Stimulated activated CD4-positive, alpha-beta T cell treated with anti-CD3 and anti-CD28 coated beads, Interleukin-1b, Interleukin-23, amount 100 ng/mL, for 1 hour (primary cell): ENCODE results near the gene CD82.
"Not testable (repeated sequence)": the region's sequence is repeated elsewhere in the genome, so short reads cannot be mapped to it uniquely, and the experiment has no call there.

Experiments used
- DNase-seq, 2 donors: peaks; one replicate each; pipeline ENCODE4 v3.0.0-alpha.2; 2020; ENCODE audit warnings: low read depth in 2 of 2

The CD82 gene

DNA sequence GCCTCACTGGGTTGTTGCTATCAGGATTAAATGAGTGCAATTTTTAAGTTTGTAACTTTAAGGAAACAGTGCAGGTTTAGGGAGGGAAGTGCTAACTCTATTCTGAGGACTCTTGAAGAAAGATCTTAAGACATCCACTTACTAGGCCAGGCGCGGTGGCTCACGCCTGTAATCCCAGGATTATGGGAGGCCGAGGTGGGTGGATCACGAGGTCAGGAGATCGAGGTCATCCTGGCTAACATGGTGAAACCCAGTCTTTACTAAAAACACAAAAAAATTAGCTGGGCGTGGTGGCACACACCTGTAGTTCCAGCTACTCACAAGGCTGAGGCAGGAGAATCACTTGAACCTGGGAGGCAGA lies 5.5 kb upstream of the CD82 start:
- DNase-seq: not testable (repeated sequence)

- DNase-seq: no peak
These were observed 4.1 kb upstream of the CD82 start for GRCh38 chr11:44561275-44561805.

- DNase-seq: no peak
These were observed 3.3 kb upstream of the CD82 start for GRCh38 chr11:44561964-44562734.

GRCh38 chr11:44562845-44563460 lies 2.5 kb upstream of the CD82 start:
- DNase-seq: no peak

- no peak for DNase-seq
These were observed 1.8 kb upstream of the CD82 start for GRCh38 chr11:44563711-44564110.

GRCh38 chr11:44564166-44564565 lies 1.3 kb upstream of the CD82 start:
- DNase-seq: no peak

- no peak for DNase-seq
These were observed 723 bp upstream of the CD82 start for GRCh38 chr11:44564670-44565210.

- no peak for DNase-seq
These were observed 788 bp downstream of the CD82 start for GRCh38 chr11:44565953-44566949.

DNA sequence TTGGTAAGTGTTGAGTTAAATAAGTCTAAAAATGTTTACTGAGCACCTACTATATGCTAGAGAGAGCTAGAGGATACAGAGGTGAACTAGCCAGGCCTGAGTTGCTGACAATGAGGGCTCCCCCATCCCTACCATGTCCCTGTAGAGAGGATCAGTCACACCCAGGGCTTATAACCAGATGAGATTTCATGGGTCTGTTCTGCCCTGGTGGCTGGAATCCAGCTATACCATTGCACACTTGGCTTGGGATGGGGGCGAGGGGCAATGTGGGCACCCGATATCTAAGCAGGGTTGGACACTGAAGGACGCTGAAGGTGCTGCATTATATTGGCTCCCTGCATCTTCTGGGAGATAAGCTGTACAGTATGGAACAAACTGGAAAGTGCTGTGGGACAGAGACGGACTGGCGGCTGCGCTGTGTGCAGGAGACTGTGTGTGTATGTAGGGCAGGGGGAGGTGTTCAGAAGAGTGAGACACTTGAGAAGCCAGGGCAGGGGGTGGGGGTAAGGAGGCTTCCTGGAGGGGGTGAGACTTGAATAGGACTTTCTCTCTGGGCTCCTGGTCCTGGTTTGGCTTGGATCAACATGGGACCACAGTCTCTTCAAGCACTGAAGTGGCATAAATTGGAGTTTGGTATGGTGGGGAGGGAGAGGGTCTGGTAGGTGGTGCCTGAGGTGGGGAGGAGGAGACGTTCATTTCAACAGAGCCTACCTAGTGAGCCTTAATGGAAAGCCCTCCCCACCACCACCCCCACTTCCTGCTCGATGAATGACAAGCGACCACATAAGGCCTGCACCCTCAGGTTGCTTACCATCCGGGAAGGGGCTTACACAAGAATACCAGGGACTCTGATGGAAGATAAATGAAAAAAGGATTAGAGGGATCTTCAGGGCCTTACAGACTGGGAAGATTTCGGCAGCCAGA lies 1.8 kb downstream of the CD82 start:
- DNase-seq: no peak

DNA sequence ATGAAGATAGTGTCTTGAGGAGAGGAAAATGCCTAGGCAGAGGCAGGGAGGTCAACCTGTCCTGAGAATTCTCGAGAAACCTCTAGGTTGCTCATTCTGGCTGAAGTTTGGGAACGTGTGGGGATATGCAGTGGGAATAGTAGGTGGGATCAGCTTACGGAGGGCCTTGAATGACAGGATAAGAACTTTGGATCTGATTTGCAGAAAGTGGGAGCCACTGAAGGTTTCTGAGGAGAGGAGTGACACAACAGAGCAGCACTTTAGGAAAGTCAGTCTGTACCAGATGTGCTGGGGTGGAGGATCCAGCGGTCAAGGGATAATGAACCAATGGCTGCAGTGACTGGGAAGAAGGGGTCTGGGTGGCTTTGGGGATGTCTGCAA lies 2.4 kb downstream of the CD82 start:
- DNase-seq: no peak

DNA sequence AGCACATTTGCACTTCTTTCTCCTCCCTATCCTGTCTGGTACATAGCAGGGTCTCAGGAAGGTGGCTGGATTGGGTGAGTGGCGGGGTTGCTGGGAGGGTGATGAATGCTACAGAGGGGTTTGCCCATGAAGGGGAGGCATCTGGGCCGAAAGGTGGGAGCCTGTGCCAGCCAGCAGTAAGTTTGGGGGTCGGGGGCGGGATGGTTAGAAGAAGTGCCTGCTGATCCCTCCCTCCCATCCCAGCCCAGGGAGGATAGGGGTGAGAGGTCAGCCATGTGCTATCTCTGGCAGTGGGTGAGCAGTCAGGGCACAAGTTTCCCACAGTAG lies 2.8 kb downstream of the CD82 start:
- DNase-seq: no peak

GRCh38 chr11:44568658-44569473 lies 3.4 kb downstream of the CD82 start:
- peak; percentile 68 to 81 for DNase-seq

GRCh38 chr11:44570411-44571155 lies 5.1 kb downstream of the CD82 start:
- DNase-seq: no peak

DNA sequence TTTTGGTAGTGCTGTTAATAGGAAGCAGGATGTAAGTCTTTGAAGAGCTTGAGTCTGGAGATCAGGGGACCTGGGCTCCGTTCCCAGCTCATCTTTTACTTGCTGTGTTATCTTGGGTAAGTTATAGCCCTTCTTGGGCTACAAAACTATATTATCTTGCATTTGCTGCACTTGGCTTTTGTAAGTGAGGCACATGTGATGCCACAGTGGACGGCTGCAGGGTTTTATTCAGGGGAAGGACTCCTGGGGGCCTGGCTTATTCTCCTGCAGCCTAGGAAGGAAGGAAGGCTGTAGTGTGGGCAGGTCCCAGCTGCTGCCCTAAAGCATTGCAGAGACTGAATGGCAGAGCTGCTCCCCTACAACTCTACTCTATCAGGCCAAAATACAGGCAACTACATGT lies 6.4 kb downstream of the CD82 start:
- DNase-seq: no peak

- no peak for DNase-seq
These were observed 7.0 kb downstream of the CD82 start for GRCh38 chr11:44572436-44572835.

DNA sequence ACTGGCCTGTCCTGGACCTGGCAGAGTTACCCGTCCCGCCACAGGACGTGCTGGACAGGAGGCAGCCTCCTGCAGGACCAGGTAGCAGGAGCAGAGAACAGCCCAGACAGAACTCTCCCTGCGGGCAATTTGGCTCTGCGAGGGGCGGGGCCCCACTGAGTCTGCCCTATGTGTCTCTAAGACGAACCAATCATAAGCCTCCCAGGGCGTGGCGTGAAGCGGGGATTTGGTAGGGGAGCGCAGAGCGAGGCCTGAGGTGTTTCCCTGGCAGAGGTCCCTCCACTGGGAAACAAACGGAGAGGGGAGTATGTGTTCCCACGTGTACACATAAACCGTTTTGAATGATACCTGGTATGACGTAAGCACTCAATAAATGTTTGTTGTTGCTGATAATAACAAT lies 7.4 kb downstream of the CD82 start:
- no peak for DNase-seq

DNA sequence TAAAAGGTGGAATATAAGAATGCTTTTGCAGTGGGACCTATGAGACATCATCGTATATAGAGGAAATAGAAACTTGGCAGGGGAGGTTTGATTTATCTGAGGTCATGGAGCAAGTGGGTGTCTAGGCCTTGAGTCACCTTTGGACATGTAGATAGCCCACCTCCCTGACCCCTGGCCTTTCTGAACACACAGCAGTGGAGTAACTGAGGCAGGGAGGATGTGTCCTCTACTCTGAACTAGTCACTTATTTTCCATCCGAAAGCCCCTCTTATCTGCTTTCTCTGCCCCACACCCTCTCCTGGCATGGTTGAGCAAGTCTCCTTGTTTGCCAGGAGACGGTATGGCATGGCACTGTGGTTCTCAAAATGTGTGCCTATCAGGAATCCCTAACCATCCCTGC lies 7.9 kb downstream of the CD82 start:
- no peak for DNase-seq

DNA sequence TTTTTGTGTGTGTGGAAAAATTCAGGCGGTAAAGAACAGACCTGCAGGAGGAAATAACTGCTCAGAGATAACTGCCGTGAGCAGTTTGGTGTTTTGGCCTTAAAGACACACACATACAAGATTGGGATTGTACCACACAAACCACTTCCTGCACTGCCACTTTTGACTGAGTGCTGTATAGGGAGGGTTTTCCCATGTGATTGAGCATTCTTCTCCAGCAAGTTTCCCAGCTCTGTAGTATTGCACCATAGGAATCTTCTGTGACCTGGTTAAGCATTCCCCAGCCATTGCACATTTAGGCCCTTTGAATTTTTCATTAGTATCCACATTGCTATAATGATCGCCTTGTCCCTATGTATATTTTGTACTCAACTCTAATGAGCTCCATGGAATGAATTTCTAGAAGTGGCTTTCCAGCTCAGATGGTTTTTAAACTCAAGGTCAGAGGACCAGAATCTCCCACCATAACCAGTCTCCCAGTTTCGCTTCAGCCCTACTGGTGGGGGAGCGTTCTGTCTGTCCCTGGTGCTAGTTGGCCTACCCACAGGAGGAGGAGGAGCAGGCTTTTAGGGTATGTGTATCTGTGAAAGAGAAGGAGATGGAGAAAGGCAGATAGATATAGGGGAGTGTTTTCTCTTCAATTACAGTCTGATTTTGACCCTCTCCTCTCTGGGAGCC lies 9.3 kb downstream of the CD82 start:
- no peak for DNase-seq

- peak in 1 of 2 donors; percentile 46 for DNase-seq
These were observed 9.8 kb downstream of the CD82 start for GRCh38 chr11:44575288-44575672.
